GM21576 (cell line): Measurements from ENCODE around the gene CAPN12.

Source experiments
- ATAC-seq: cut with Tn5 transposase; IDR thresholded peaks from one replicate; pipeline ENCODE4 v1.9.1; 2021; ENCODE audit warnings: mild to moderate bottlenecking, moderate library complexity; ENCODE audit not compliant: unreplicated experiment

CAPN12 gene

GRCh38 chr19:38682195-38682867 is 61.9 kb downstream of the CAPN12 start:
- ATAC-seq: no peak
